NK-92 (cell line): ENCODE measurements around the gene IRF8.

Source experiments
- DNase-seq: peaks from one replicate; lab custom pipeline; 2025; ENCODE audit not compliant: unreplicated experiment; lab: John Stamatoyannopoulos, UW

Gene IRF8

DNA sequence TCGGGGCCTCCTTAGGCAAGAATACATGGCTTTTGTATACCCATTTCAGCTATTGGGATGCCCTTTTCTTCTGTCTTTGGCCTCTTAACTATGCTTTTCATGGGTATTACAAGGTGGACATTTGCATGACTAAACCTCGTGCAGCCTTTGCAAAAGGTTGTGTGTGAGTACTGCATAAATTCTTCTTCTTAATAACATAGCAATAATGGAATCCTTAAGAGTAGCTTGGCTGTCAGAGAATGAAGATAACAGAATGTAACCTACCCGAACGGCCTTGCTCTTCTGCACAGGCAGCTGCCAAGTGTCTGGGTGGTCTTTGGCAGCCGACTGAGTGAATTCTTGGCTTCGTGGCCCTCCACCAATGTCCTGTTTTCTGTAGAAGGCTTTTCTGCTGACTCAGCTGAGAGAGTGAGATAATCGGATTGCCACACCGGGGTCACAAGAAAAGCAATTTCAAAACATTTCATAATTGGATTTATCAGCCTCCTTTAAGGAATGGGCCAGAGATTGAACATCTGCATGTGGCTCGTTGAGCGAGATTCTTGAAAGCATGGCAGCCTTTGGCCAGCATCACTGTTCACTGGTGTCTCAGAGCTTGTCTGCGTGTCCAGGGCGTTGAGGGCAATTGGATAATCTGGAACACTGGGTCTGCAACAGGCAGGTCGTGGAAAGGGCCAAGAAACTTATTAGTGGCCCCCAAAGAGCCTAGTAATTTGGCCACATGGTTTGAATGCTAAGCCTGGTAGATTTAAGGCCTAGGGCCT is 13.4 kb downstream of the IRF8 start:
- DNase-seq, result no peak

DNA sequence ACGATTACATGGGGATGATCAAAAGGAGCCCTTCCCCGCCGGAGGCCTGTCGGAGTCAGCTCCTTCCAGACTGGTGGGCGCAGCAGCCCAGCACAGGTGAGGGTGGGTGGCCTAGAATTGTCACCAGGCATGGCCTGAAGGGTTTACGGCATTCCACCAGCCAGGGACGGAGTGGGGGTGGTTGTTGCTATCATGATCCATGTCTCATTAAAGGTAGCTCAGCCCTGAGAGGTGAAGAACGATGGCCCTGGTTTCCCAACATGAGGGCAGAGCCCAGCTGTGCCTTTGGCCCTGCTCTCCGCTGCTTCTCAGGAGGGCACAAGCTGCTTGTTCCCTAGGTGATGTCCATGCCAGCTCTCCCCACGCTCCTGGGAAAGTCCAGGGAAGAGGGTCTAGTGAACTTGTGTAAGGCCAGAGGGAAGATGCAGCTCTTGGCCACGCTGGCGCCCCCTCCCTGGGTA is 14.2 kb downstream of the IRF8 start:
- no peak for DNase-seq

DNA sequence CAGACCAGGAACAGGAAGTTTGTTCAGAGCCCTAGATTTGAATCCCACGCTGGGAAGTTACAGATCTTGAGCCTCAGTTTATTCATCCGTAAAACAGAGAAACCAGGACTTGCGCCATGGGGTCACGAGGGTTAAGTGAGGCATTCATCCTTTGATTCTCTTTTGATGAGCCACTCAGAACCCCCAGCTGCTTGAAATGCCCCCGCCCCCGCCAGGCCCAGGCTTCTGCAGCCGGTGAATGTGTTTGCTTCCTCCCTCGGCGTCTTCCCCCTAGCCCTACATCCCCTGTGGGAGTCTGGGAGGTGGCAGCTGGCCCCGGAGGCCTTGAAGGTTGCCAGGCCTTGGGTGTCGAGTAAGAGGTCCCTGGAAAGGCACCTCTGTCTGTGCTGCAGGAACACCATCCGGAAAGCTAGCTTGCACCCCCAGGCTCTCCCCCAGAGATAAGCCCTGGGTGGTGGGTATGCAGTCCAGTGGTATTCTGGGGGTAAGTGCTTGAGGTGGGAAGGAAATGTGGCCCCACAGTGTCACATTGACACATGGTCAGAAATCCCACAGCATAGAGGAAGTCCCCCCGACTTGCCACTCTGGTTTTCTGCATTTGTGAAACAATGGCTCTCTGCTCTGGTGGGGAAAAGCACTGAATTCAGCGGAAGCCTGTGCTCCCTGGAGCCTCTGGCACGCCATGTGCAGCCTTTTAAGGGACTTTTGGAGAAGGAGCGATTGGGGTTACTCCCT is 14.9 kb downstream of the IRF8 start:
- DNase-seq, result no peak

DNA sequence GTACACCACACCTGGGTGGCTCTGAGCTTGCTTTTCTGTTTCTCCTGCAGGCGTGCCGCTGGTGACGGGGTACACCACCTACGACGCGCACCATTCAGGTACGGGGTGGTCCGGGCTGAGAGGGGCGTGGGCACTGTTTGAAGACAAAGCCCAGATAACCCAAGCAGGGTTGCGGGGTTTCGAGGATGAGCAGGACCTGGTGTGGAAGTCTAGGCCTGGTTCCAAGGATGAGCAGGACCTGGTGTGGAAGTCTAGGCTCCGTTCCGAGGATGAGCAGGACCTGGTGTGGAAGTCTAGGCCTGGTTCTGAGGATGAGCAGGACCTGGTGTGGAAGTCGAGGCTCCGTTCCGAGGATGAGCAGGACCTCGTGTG is 15.4 kb downstream of the IRF8 start:
- DNase-seq, result no peak

DNA sequence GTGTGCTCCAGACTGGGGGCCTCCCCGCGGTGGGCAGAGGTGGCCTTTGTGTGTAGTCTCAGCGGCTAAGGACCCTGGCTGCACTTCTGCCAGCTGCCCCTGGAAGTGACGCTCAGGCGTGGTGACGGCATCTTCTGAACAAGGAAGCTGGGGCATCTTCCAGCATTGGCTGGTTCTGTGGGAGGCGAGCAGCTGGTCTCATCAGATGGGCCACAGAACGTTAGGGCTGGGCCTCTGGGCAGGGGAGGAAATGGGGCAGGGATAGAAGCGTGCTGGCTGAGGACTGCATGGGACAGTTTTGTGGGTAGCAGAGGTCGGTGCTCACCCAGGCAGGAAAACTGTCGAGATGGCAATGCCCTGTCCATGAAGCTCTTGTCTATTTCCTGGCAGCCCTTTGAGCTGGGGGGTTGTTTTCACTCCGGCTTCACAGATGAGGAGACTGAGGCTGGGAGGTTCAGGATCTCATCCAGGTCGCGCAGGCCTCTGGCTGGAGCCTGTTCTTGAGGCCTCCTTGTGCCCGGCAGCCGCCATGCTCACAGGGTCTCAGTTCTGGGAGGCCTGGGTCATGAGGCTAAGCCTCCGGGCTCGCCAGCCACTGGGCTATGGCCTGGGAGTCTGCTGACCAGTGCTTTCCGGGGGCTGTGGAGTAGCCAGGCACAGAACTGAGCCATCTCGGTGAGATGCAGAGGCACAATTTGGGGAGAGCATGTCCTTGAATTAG is 16.3 kb downstream of the IRF8 start:
- DNase-seq, result no peak

DNA sequence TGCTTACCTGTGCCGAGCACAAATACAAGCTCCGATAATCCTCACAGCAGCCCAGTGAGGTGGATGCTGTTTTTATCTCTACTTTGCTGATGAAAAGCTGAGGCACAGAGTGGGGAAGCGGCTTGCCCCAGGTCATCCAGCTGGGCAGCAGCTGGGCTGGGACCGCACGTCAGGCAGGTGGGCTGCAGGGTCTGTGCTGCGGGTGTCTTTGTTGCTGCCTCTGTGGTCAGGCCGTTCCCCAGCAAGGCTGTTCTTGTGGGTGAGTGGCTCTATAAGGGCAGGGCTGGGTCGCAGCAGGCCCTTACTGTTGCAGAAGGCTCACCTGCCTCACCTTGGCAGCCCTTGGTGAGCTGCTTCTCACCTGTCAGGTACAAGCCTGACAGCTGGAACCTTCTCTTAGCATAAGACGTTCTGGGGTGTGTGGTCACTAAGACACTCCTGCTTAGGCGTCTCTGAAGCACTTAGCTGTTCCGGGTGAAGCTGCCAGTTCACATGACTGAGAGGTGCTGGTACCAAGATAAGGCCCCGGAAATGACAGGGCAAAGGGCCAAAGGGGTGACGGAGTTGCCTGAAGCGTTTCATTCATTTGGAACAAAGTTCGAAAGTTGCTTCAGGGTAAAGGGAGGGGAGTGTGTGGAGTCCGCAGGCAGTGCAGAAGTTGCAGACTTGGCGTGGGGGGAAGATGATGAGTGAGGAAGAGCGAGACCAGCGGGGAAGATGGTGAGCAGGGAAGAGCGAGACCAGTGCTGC is 17.4 kb downstream of the IRF8 start:
- no peak for DNase-seq

DNA sequence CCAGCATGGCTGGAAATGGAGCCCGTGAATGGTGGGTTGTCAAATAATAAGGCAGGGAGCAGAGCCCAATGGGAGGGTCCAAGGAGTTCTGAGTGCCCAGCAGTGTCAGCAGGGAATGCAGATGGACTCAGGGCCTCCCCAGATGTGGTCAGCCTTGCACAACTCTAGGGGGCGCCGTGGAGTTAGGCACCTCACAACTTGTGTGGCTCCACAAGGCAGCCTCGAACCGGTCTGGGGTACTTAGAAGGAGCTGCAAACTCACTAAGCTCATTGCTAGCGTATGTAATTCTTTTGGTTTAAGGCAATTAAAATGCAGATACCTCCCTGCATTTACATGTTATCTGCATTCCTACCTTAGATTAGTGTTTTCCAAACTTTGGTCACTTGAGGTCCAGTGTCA is 18.1 kb downstream of the IRF8 start:
- no peak for DNase-seq

DNA sequence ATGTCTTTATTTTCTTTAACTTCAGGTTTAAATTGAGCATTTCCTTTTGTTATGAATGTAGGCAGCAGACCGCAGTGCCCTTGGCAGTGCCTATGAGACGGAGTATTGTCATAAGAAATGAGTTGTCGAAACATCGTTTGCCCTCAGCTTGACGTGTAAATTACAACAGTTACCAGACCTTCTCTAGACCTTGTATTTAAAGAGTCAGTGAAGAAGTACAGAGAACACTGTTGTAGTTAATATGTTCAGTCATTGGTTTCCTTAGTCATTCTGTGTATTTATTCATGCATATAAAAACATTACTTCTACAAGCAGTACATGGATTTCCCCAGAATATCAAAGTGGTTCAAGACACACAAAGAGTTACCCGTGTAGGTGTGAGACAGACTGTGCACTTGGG is 19.0 kb downstream of the IRF8 start:
- DNase-seq, result no peak

DNA sequence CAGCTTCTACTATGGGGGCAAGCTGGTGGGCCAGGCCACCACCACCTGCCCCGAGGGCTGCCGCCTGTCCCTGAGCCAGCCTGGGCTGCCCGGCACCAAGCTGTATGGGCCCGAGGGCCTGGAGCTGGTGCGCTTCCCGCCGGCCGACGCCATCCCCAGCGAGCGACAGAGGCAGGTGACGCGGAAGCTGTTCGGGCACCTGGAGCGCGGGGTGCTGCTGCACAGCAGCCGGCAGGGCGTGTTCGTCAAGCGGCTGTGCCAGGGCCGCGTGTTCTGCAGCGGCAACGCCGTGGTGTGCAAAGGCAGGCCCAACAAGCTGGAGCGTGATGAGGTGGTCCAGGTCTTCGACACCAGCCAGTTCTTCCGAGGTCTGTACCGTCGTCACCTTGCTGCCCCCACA is 19.5 kb downstream of the IRF8 start:
- no peak for DNase-seq

DNA sequence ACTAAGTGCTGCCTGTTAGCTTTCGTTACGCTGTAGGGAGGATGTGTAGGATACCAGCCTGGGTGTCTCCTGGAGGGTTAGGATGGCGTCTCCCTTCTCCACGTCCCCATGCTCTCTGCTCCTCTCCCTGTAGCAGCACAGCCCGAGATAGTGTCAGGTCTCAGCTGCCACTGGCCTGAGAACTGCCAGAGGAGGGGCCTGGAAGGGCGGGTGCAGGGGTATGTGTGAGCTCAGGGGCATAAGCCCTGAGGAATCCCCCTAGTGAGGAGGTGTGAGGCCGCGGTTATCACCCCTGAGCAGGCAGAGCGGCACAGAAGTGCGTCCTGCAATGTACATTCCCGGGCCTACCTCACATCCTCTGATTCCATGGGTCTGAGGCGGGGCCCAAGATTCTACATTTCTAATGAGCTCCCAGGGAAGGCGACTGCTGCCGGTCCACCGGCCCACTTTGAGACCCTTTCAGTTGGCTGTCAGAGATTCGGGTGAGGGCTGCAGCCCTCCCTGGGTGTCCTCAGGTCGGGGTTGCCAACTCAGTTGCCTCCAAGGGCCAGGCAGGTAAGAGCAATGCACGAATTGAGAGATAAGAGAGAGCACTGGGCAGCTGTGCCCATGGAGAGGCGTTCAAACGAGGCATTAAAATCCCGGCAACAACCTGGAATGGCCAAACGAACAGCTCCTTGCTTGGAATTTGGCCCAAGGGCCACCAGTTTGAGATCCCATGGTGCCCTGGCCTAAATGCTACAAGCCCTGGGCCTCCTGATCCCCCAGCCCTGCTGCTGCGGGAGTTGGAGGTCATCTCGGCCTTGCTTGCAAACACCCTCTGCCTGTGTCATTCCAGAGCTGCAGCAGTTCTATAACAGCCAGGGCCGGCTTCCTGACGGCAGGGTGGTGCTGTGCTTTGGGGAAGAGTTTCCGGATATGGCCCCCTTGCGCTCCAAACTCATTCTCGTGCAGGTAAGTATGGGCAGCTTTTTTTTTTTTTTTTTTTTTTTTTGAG is 20.6 kb downstream of the IRF8 start:
- no peak for DNase-seq

DNA sequence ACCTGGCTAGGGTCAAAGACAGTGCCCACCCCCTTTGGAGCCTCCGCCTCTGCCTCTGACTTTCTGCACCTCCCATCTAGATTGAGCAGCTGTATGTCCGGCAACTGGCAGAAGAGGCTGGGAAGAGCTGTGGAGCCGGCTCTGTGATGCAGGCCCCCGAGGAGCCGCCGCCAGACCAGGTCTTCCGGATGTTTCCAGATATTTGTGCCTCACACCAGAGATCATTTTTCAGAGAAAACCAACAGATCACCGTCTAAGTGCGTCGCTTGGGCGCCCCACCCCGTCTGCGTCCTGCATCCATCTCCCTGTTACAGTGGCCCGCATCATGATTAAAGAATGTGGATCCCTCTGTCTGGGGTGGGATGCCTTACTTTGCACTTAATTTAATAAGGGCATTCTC is 22.1 kb downstream of the IRF8 start:
- DNase-seq, result no peak

DNA sequence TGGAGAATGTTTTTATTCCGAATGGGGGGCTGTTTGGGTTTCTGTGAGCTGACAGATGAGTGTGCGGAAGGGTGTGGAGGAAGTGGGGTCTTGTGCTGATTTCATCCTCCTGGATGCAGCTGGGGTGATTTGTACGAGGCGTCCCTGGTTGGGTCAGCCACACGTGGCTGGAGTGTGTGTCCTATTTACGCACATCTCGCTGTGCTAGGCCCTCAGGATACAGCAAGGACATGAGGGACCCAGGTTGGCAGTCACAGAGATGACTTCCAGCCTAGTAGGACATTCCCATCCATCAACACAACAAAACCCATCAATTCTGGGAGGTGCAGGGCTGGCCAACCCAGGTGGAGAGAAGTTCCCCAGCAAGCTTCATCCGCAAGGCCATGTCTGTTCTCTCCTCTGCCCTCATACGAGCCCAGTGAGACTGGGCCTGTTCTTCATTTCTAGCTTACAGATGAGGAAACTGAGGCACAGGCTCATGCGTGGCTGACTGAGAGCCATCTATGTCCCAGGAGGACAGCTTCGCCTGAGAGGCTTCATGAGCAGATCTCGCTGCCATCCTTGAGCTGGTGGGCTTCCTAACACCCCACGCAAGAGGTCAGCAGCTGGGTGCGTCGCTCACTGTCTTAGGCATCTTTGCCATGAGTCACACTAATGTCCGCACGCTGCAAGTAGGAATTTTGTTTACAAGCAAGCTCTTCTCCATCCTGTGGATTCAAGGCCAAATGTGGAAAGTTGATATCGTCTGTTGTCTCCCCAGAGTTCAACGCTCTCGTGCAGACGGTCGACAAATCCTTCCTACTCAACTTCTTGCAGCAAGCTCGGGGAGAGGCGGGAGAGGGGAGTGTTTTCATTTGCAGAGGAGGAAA is 24.4 kb downstream of the IRF8 start:
- no peak for DNase-seq

DNA sequence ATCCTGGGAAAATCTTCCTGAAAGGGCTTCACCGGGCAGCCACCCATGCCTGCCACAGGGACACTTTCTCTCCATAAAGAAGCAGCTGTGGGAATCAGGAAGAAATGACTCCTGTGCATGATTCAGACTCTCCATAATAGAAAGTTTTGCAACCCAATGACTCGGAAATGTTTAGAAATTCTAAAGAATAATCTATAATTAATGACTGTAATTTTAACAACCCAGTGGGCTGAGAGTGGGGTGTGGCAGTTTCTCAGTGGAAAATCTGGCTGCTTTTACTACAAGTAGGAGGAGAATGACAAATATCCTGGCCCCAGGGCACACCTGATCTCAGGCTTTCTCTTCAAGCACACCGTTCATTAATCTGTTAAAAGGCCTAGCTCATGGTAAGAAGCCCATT is 25.7 kb downstream of the IRF8 start:
- no peak for DNase-seq

DNA sequence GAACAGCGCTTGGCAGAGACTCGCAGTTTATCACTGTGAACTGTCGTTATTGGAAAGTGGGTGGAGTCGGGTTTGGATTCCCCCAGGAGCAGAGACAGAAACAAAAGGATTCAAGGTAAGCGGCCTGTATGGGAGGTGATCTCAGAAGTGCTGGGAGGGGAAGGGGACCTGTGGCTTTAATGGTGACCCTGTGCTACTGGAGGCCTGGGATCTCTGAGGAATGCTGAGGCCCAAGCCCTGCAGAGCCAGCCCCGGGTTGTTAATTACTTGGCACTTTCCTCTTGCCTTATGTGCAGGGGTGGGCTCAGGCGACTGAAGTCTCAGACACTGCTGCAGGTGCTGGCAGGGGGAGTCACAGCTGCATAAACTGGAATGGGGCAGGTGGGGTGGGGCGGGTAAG is 27.4 kb downstream of the IRF8 start:
- no peak for DNase-seq

DNA sequence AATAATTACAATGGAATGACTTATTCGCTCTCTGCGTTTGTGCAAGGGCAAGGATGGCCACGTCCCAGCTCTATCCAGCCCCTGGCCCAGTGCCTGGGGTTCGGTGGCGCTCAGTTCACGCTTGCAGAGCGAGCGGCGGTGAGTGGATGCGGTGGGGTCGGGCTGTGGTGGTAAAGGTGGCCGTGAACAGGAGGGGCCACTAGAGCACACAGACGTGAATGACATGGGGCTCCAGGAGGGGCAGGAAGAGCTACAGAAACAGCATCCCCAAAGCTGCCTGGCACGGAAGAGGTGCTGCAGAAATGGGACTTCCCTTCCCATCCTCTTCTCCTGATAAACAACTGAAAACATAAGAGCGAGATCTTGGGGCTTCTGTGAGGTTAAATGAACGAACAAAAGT is 28.4 kb downstream of the IRF8 start:
- DNase-seq, result no peak

DNA sequence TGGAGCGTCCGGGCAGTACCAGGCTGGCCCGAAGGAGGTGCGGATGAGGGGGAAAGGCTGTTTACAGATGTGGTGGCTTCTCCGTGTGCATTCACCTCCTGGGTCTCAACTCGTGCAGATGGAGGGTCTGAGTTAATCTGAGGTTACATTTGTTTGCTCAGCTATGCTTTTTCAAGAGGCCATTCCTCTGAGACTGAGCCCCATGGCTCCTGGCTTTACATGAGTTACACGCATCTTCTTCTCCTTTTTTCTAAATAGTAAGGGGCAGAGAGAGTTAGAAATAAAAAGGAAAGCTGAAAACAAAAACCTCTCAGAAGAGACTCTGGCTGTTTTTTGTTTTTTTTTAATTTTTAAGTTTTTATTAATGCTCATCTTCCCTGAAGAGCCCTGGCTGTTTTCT is 29.0 kb downstream of the IRF8 start:
- DNase-seq, result no peak

DNA sequence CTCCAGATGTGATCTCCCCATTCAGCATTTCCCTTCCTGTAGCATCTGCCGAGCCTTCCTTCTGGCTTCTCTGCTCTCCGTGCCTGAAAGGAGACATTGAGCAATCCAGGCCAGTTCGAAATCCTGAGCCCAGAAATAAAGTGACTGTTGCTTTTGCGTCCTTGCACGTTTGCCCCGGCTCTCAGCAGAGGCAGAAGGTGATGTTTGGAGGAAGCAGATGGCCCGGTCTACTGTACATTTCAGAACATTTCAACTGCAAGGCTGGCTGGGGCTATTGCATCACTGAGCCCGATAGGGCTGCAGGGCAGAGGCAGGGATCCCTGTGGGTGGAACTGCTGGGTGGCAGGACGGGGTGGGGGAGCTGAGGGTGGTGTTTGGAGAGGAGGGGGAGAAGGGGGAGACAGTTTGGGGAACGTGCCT is 29.4 kb downstream of the IRF8 start:
- no peak for DNase-seq

DNA sequence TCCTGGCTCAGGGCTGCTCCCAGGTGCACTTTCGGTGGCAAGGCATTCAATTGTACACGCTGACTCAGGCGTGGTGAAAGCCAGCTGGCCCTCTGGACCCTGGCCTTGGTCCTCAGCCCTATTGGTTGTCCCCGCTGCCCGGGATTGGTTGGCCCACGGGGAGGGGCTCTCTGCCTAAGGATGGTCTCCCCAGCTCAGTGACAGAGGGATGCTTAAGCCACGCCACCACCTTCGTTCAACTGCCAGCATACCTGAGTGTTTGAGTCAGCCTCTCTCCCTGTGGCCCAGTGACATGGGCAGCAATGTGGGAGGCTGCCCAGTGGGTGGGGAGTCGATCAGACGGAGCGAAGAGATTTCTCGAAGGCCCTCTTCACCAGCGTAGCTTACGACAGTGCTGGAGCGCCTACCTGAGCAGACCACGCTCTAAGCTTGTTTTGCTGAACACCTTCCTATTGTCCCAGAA is 30.3 kb downstream of the IRF8 start:
- no peak for DNase-seq

DNA sequence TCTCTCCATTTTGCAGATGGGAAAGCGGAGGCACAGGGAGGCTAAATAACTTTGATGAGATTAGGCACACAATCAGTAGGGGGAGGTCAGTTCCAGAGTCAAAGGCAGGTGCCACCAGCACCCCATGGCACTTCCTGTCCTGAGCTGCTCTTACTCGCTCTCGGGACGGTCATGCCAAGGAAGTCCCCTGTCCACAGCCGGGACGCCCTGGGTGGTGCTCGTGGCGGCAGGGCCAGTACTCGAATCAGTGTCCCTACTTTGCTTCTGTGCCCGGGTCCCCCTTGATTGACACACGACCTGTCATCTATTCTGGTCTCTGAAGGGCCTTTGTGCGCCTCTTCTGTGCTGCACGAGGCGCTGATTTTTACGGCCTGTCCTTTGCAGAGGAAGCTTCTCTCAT is 31.3 kb downstream of the IRF8 start:
- DNase-seq, result no peak
